ENCODE results near the gene SLC26A9. TPM values are rescaled to one million over a fixed set of nuclear protein-coding genes. Genes with fewer than 3 reads are reported as not detected.

The SLC26A9 gene
- total RNA-seq, 1 experiment from 2014 or later, result not detected

DNA sequence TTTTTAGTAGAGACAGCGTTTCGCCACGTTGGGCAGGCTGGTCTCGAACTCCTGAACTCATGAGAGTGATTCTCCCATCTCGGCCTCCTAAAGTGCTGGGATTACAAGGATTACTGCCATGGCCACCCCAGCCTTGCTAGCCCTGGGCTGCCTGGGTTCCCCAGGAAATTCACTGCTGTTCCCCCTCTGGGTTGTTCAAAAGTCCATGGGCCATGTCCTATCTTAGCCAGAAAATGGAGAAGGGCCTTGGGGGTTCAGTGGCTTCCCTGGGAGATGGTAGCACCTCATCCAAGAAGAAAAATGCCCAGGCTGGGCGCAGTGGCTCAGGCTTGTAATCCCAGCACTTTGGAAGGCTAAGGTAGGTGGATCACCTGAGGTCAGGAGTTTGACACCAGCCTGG is 20.9 kb downstream of the SLC26A9 start:
- H3K4me1 ChIP-seq (ENCODE audit: control insufficient read depth, insufficient read depth, low read length), result peaks cover 9% of the 10 kb centered on the region
- ATAC-seq (no peak), DNase-seq (ENCODE audit: low read depth, low spot score) (no peak)
- CTCF ChIA-PET, result interaction anchor here (6.3 kb wide), 1 partner anchor 56 kb away, joined by 116 read pairs; no protein-coding TSS in a partner anchor
- in situ Hi-C loops (cut with HindIII; ENCODE audit: low pct_unique_long_range_greater_than_20kb, low sequenced_read_pairs), result no loop called here
- TF ChIP-seq TCF7L2 (IDR thresholded peaks at IDR 0.05; ENCODE audit: low read depth, low read length), result no peak
- TF ChIP-seq, protein P1, sequence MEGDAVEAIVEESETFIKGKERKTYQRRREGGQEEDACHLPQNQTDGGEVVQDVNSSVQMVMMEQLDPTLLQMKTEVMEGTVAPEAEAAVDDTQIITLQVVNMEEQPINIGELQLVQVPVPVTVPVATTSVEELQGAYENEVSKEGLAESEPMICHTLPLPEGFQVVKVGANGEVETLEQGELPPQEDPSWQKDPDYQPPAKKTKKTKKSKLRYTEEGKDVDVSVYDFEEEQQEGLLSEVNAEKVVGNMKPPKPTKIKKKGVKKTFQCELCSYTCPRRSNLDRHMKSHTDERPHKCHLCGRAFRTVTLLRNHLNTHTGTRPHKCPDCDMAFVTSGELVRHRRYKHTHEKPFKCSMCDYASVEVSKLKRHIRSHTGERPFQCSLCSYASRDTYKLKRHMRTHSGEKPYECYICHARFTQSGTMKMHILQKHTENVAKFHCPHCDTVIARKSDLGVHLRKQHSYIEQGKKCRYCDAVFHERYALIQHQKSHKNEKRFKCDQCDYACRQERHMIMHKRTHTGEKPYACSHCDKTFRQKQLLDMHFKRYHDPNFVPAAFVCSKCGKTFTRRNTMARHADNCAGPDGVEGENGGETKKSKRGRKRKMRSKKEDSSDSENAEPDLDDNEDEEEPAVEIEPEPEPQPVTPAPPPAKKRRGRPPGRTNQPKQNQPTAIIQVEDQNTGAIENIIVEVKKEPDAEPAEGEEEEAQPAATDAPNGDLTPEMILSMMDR (IDR thresholded peaks at IDR 0.05), result no peak
- TF ChIP-seq, protein P2, sequence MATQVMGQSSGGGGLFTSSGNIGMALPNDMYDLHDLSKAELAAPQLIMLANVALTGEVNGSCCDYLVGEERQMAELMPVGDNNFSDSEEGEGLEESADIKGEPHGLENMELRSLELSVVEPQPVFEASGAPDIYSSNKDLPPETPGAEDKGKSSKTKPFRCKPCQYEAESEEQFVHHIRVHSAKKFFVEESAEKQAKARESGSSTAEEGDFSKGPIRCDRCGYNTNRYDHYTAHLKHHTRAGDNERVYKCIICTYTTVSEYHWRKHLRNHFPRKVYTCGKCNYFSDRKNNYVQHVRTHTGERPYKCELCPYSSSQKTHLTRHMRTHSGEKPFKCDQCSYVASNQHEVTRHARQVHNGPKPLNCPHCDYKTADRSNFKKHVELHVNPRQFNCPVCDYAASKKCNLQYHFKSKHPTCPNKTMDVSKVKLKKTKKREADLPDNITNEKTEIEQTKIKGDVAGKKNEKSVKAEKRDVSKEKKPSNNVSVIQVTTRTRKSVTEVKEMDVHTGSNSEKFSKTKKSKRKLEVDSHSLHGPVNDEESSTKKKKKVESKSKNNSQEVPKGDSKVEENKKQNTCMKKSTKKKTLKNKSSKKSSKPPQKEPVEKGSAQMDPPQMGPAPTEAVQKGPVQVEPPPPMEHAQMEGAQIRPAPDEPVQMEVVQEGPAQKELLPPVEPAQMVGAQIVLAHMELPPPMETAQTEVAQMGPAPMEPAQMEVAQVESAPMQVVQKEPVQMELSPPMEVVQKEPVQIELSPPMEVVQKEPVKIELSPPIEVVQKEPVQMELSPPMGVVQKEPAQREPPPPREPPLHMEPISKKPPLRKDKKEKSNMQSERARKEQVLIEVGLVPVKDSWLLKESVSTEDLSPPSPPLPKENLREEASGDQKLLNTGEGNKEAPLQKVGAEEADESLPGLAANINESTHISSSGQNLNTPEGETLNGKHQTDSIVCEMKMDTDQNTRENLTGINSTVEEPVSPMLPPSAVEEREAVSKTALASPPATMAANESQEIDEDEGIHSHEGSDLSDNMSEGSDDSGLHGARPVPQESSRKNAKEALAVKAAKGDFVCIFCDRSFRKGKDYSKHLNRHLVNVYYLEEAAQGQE (IDR thresholded peaks at IDR 0.05; ENCODE audit: insufficient read depth in 1 of 2, low read depth in 2 of 2, low read length in 1 of 2), result no peak
- TF ChIP-seq SIN3A (IDR thresholded peaks at IDR 0.05; ENCODE audit: borderline replicate concordance, insufficient read depth, low read depth, low read length), result no peak
- no peak for TF ChIP-seq POLR2AphosphoS5 (IDR thresholded peaks at IDR 0.05; ENCODE audit: low read depth, low read length)
- no peaks in the 10 kb centered on the region for H3K36me3 ChIP-seq (ENCODE audit: control insufficient read depth, insufficient read depth, low read length)
- intact Hi-C loops (cut with micrococcal nuclease; ENCODE audit: unreplicated experiment), result no loop called here
- H3K27ac ChIP-seq (ENCODE audit: low read length), result no peak overlapping the region
- POLR2A ChIA-PET, result no interaction called here
- BruUV-seq (replicated peaks), result no TSS peak
- no peaks in the 10 kb centered on the region for H3K9me3 ChIP-seq (ENCODE audit: control insufficient read depth, insufficient read depth, low read depth, low read length)
- no peak overlapping the region for H3K4me3 ChIP-seq (ENCODE audit: low read depth in 2 of 2, low read length in 2 of 2)
- H3K27me3 ChIP-seq (ENCODE audit: control insufficient read depth, insufficient read depth, low read length), result no peaks in the 10 kb centered on the region

DNA sequence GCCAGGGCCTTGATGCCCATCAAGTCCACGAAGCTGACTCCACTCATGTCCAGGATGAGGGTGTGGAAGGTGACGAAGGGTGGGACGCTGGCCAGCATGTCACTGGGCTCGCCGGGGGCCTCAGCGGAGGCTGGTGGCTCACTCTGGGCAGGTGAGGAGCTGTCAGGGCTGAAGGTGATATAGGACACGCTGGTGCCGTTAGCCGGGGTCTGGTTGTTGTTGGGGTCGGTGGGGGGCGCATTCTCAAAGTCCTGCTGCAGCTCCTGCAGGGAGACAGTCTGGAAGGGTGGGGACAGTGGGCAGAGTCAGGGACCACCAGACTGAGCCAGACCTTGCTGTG is 21.7 kb downstream of the SLC26A9 start:
- H3K27me3 ChIP-seq (ENCODE audit: control insufficient read depth, insufficient read depth, low read length), result no peaks in the 10 kb centered on the region
- ATAC-seq, result no peak
- CTCF ChIA-PET, result interaction anchor here (6.3 kb wide), 1 partner anchor 57 kb away, joined by 116 read pairs; no protein-coding TSS in a partner anchor
- H3K4me3 ChIP-seq (ENCODE audit: low read depth in 2 of 2, low read length in 2 of 2), result no peak overlapping the region
- TF ChIP-seq SIN3A (IDR thresholded peaks at IDR 0.05; ENCODE audit: borderline replicate concordance, insufficient read depth, low read depth, low read length), result no peak
- TF ChIP-seq TCF7L2 (IDR thresholded peaks at IDR 0.05; ENCODE audit: low read depth, low read length), result no peak
- TF ChIP-seq, protein P1 (IDR thresholded peaks at IDR 0.05), result no peak
- TF ChIP-seq, protein P2 (IDR thresholded peaks at IDR 0.05; ENCODE audit: insufficient read depth in 1 of 2, low read depth in 2 of 2, low read length in 1 of 2), result no peak
- TF ChIP-seq POLR2AphosphoS5 (IDR thresholded peaks at IDR 0.05; ENCODE audit: low read depth, low read length), result no peak
- no peaks in the 10 kb centered on the region for H3K36me3 ChIP-seq (ENCODE audit: control insufficient read depth, insufficient read depth, low read length)
- POLR2A ChIA-PET, result no interaction called here
- no peak for DNase-seq (ENCODE audit: low read depth, low spot score)
- no peaks in the 10 kb centered on the region for H3K9me3 ChIP-seq (ENCODE audit: control insufficient read depth, insufficient read depth, low read depth, low read length)
- H3K4me1 ChIP-seq (ENCODE audit: control insufficient read depth, insufficient read depth, low read length), result peaks cover 11% of the 10 kb centered on the region
- intact Hi-C loops (cut with micrococcal nuclease; ENCODE audit: unreplicated experiment) (no loop called here), in situ Hi-C loops (cut with HindIII; ENCODE audit: low pct_unique_long_range_greater_than_20kb, low sequenced_read_pairs) (no loop called here)
- no TSS peak for BruUV-seq (replicated peaks)
- H3K27ac ChIP-seq (ENCODE audit: low read length), result no peak overlapping the region
